HG02678 (cell line): ENCODE results near the gene BAG1.

Source experiments
- ATAC-seq: cut with Tn5 transposase; IDR thresholded peaks from one replicate; pipeline ENCODE4 v1.9.1; 2021; ENCODE audit warnings: mild to moderate bottlenecking, moderate library complexity; ENCODE audit not compliant: unreplicated experiment

The BAG1 gene

DNA sequence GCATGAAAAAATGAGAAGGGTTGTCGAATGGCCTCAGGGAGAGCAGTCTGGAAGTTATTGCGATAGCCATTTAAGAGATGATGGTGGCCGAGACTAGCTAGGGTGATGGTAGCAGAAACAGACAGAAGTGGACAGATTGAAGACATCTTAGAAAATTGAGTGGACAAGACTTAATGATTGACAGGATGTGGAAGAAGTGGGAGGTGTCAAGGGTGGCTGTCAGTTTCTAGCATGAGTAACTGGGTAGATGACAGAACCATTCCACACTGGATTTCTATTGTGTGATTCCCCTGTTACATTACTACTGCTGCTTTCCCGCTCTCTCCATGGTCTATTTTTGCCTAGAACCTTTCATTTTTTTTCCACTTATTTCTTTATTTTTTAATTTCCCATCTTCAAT, 13.0 kb upstream of the BAG1 start:
- no peak for ATAC-seq

GRCh38 chr9:33273972-33274328, 9.4 kb upstream of the BAG1 start:
- no peak for ATAC-seq

GRCh38 chr9:33273266-33273971, 8.9 kb upstream of the BAG1 start:
- ATAC-seq = no peak

DNA sequence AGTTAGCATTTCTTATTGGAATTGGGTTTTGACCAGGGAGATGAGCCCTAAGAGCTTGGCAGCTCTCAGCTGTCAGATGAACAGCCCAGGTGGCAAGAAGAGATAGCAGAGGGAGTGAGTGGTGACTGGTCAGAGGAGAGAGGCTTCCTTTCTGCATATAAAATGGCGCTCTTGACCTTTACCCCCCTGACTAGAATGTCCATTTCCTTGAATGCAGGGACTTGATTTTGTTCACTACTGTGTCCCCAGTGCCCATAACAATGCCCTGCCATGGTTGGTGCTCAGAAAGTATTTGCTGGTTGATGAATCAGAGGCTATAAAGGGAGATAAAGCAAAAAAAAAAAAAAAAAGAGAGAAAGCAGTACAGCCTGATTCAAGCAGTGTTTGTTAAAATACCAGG, 7.6 kb upstream of the BAG1 start:
- ATAC-seq = no peak

DNA sequence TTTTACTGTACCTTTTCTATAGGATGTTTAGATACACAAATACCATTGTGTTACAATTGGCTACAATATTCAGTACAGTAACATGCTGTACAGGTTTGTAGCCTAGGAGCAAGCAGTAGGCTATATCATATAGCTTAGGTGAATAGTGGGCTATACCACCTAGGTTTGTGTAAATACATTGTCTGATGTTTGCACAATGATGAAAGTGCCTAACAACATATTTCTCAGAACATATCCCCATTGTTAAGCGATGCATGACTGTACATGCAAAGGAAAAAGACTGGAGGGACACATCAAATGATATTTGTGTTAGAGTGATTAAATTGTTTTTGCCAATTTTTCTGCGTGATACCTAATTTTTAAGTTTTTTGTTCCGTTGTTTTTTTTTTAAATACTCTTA, 5.6 kb upstream of the BAG1 start:
- no peak for ATAC-seq

DNA sequence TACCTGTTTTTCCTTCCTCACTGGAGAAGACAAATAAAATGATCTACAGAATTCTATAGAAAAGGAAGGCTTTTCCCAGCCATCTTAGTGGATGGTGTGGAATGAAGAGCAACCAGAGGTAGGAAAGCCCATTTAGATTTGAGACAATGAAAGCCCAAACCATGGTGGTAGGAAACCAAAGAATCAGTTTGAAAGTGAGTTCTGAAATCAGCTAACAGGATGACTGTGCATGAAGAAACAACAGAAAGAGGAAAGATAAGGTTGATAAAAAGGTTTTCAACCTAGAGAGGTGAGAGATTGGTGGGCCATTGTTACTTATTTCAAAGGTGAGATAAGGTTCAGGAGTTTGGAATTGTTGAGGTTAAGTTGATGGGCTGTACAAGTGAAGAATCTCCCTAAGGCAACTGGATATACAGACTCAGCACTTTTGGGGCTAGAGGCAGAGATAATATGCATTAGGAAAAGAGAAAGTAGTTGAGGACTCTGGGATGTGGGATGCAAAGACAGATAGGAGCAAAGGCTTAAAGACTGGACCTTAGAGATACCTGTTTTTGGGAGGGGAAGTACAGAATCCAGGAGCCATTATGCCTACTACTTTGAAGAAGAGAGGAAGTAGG, 2.8 kb upstream of the BAG1 start:
- no peak for ATAC-seq

DNA sequence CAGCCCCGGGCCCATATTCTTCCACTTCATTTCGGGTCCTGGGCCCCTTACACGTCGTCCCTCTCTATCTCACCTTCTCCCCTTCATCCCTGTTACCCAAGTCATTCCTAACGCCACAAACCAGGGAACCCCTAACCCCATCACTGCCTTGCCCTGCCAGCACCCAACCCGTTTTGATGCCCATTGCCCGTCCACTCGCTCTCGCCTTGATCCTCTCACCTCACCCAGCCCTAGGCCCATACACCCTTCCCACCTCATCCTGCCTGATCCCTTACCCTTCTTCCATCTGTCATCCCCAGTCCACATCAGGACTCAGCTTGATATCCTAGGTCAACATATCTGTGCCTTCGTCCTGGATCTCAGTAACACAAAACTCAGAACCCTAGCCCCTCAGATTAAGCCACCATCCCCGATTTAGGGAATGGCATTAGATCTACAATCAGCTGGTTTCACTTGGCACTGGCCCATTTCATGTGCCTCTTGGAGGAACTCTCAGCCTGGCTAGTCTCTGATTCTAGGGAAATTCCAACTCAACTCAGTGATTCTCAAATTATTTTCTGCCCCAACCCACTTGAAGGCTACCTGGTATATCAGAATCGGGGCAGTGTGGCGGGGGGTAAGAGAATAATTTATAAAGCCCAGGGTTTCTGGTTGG, 830 bp upstream of the BAG1 start:
- no peak for ATAC-seq

- peak; percentile 36 for ATAC-seq
Observed at GRCh38 chr9:33264003-33264472, 470 bp downstream of the BAG1 start.

GRCh38 chr9:33263131-33264002, 1.1 kb downstream of the BAG1 start:
- ATAC-seq = peak; percentile 5

- ATAC-seq = no peak
Observed at GRCh38 chr9:33260372-33260771, 4.1 kb downstream of the BAG1 start.

DNA sequence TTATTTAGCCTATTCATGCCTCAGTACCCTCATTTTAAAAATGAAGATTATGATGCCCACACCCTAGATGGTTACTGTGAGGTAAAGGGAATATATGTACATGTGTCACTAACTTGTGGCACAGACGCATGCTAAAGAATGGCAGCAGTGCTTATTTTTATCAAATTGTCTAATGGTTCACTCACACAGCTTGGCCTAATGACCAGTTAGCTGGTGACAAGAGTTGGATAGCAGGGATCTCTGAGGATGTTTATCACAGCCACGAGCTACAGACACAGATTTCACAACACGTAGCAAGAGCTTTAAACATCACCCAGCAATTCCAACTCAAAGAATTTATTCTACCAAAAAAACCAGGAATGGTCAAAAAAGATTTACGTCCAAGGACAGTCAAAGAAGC, 7.2 kb downstream of the BAG1 start:
- ATAC-seq = no peak

DNA sequence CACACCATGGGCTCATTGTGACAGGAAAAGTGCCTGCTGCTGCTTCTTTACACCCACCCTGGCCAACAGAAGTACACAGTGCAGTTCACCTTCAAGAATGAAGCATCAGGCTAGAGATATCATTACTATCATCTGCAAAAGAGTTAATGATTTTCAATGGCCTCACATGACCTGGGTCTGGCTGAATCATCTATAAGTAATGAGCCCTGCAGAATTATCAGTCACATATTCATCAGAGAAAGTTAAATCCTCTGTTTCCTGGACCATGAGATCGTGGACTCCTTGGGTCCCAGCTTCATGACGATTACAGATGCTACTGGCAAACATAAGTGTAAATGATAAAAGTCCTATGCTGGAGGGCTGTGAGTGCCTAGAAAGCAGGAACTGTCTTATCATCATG, 8.3 kb downstream of the BAG1 start:
- no peak for ATAC-seq

DNA sequence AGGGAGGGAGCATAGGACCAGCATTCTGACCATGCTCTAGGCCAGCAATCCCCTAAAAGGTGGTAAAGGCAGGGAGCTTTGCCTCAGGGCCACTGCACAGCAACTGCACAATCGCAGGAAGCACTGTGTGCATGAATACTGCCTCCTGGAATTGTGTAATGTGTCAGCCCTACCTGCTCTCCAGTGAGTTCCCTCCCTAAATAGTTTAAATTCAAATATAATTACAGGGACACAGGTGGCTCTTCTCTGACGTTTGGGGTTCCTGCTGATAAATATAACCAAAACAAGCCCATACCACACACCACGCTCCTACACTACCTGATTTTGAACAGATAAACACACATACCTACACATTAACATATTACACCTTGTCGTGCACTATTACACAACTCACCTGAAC, 9.0 kb downstream of the BAG1 start:
- no peak for ATAC-seq

DNA sequence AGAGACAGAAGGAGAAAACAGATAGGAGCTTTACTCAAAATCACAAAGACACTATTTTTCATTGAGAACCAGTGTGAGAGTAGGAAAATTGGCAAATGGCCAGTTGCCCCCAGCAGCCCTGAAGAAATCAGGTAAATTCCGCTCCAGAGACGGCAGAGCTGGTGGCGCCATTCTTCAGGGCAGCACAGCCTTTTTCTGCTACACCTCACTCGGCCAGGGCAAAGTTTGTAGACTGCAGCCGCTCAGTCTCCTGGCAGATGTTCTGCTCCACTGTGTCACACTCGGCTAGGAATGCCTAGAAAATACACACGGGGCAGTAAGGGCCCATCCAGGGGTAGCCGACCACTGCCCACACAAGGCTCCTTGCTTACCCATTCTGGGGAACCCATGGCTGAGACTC, 9.5 kb downstream of the BAG1 start:
- no peak for ATAC-seq

DNA sequence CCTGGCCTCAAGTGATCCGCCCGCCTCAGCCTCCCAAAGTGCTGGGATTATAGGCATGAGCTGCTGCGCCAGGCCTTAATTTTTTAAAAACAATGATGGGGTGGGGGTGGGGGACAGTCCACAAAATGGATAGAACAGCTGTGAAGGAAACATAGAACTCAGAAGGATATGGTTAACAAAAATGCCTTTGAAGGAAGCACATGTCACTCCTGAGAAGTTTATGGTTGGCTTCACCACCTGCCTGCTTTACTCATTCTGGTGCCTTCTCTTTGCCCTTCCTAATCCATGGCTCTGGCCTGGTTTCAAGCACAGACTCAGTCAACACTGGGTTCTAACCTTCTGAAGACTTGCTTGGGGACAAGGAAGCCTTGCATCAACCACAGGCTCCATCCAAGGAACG, 10.3 kb downstream of the BAG1 start:
- no peak for ATAC-seq

GRCh38 chr9:33250458-33250995, 14.0 kb downstream of the BAG1 start:
- ATAC-seq = no peak

DNA sequence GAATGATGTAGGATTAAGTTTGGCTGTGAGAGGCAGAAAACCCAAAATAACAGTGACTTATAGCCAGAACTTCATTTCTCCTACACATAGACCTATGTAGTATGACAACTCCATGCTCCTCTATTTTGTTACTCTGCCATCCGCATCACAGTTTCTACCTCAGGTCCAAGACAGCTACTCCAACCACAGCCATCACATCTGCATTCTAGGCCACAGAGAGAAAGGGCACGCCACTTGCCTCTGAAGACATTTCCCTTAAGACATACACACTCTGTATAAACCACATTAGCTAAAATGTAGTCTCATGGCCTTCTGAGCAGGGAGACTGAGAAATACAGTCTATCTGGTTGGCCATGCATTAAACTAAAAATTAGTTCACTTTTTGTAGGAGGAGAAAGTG, 14.5 kb downstream of the BAG1 start:
- ATAC-seq = no peak

- peak; percentile 61 for ATAC-seq
Observed at GRCh38 chr9:33249087-33249658, 15.3 kb downstream of the BAG1 start.

- ATAC-seq = no peak
Observed at GRCh38 chr9:33248606-33249005, 15.9 kb downstream of the BAG1 start.

DNA sequence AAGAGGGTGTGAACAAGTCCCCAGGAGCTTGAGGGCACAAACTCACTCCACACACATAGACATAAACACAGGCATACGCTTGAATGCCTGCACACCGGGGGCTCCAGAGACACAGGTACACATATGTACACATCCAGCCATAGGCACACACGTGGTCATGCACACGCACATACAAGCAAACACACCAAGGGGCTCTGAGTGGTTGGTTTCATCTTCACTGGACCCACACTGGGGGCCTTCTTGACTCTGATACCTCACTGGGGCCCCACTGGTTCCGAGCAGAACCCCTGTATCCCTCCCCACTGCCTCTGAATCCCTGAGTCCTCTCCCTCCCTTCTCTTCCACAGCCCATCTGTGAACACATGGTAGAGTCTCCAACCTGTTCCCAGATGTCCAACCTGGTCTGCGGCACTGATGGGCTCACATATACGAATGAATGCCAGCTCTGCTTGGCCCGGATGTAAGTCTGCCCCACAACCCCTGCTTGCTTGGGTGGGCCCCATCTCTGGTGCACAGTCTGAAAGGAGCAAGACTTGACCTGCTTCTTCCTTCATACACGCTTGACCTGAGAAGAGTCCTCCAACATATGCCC, 18.1 kb downstream of the BAG1 start:
- no peak for ATAC-seq
